Small intestine (tissue), 7 donors: ENCODE measurements around the gene FBXO41. TPM values are rescaled to one million over a fixed set of nuclear protein-coding genes. Genes with fewer than 3 reads are reported as not detected.

Source experiments
- DNase-seq, 2 donors: peaks; one replicate each; pipeline versions ENCODE4 v3.0.0 to v3.0.0-alpha.2; 2013
- FAIRE-seq: peaks from 2 replicates; lab custom pipeline; 2012; peaks lifted over from hg19 to GRCh38; lab: Jason Lieb, UNC
- H3K27ac ChIP-seq, 3 donors: one replicate each; pipeline ENCODE4 v1.5.1; 2013; ENCODE audit warnings: low read length in 2 of 3, mild to moderate bottlenecking in 2 of 3, control low read depth in 1 of 3, inconsistent platforms in 1 of 3, low read depth in 1 of 3, moderate library complexity in 1 of 3
- H3K27me3 ChIP-seq, 3 donors: one replicate each; pipeline ENCODE4 v1.6.1; 2013; ENCODE audit warnings: low read length in 3 of 3, inconsistent platforms in 1 of 3; ENCODE audit not compliant: control insufficient read depth in 3 of 3, insufficient read depth in 3 of 3
- H3K36me3 ChIP-seq, 3 donors: one replicate each; pipeline ENCODE4 v1.6.1; 2013; ENCODE audit warnings: low read length in 3 of 3, inconsistent platforms in 1 of 3, low read depth in 1 of 3, mild to moderate bottlenecking in 1 of 3, moderate library complexity in 1 of 3; ENCODE audit not compliant: control insufficient read depth in 3 of 3, insufficient read depth in 2 of 3
- H3K4me1 ChIP-seq, 3 donors: one replicate each; pipeline ENCODE4 v1.6.1; 2013; ENCODE audit warnings: low read length in 2 of 3, inconsistent platforms in 1 of 3, low read depth in 1 of 3, mild to moderate bottlenecking in 1 of 3, moderate library complexity in 1 of 3; ENCODE audit not compliant: control insufficient read depth in 3 of 3, insufficient read depth in 2 of 3
- H3K4me3 ChIP-seq, 3 donors: one replicate each; pipeline ENCODE4 v1.5.1; 2013; ENCODE audit warnings: low read length in 3 of 3, control low read depth in 1 of 3, inconsistent platforms in 1 of 3, low read depth in 1 of 3, mild to moderate bottlenecking in 1 of 3, moderate library complexity in 1 of 3
- H3K9me3 ChIP-seq, 2 donors: one replicate each; pipeline ENCODE4 v1.6.1; 2013; ENCODE audit warnings: low read depth in 1 of 2, low read length in 1 of 2; ENCODE audit not compliant: control insufficient read depth in 2 of 2, insufficient read depth in 1 of 2
- WGBS, 3 donors: extraction: QIAGEN DNeasy Blood & Tissue Kit; methylation state at CpG; one replicate each; pipeline ENCODE4 v1.1.7; 2013; 5-methylcytosine and 5-hydroxymethylcytosine counted together
- polyA plus RNA-seq, 4 donors: library from polyadenylated mRNA; stranded (reverse) in 3 of 4; unstranded in 1 of 4; fragments of 200-250 nt in 3 of 4; fragments of 120-200 nt in 1 of 4; gene quantifications; one replicate each; pipeline versions ENCODE4 v1.2.1 to v1.2.3, GENCODE V29; 2013
- donor health status: healthy with polysubstance abuse.
- donor health status: control.
- donor health status: control.
- donor health status: Bipolar disorder and iron deficiency.
- donor health status: healthy.

FBXO41 gene
- polyA plus RNA-seq, 4 donors, result 0.54 to 2.1 (median 1.0) TPM

GRCh38 chr2:73210696-73211095 is 73.6 kb downstream of the FBXO41 start:
- Histone ChIP-seq H3K36me3 (no peaks in the 10 kb centered on the region), H3K27me3 (peaks cover 0 to 4% (median 2%) of the 10 kb centered on the region in 3 donors), H3K27ac (no peak overlapping the region), H3K9me3 (no peaks in the 10 kb centered on the region), H3K4me3 (no peak overlapping the region), H3K4me1 (peaks cover 0 to 9% (median 3%) of the 10 kb centered on the region in 3 donors)
- DNase-seq (no peak), FAIRE-seq (no peak)
- WGBS, 3 donors, result 85 to 89% (median 88%) methylated on average over 6 of the region's 6 CpGs

- no peak overlapping the region for H3K4me3 ChIP-seq
Observed at GRCh38 chr2:73210019-73210418, 74.3 kb downstream of the FBXO41 start.

GRCh38 chr2:73208258-73208657 is 76.0 kb downstream of the FBXO41 start:
- peaks cover 0 to 4% (median 0%) of the 10 kb centered on the region in 3 donors for H3K4me1 ChIP-seq
- H3K4me3 ChIP-seq, result no peak overlapping the region
- DNase-seq (no peak), FAIRE-seq (no peak)
- 70 to 87% (median 84%) methylated on average over 3 of the region's 3 CpGs for WGBS, 3 donors
- no peaks in the 10 kb centered on the region for H3K9me3 ChIP-seq
- H3K27ac ChIP-seq, result no peak overlapping the region
- peaks cover 0 to 19% (median 14%) of the 10 kb centered on the region in 3 donors for H3K27me3 ChIP-seq
- no peaks in the 10 kb centered on the region for H3K36me3 ChIP-seq

More at GRCh38 chr2:73210019-73210418, 74.3 kb downstream of the FBXO41 start:
- 75 to 78% (median 78%) methylated on average over 4 of the region's 4 CpGs for WGBS, 3 donors
- Histone ChIP-seq H3K4me1 (peaks cover 0 to 5% (median 0%) of the 10 kb centered on the region in 3 donors), H3K27me3 (peaks cover 0 to 7% (median 4%) of the 10 kb centered on the region in 3 donors), H3K27ac (no peak overlapping the region), H3K36me3 (no peaks in the 10 kb centered on the region), H3K9me3 (no peaks in the 10 kb centered on the region)
- DNase-seq (no peak), FAIRE-seq (no peak)

- FAIRE-seq (no peak), DNase-seq (no peak)
- H3K9me3 ChIP-seq, result no peaks in the 10 kb centered on the region
- H3K27me3 ChIP-seq, result peaks cover 9 to 34% (median 25%) of the 10 kb centered on the region in 3 donors
- peaks cover 0 to 3% (median 2%) of the 10 kb centered on the region in 3 donors for H3K4me1 ChIP-seq
- H3K4me3 ChIP-seq, result no peak overlapping the region
- no peaks in the 10 kb centered on the region for H3K36me3 ChIP-seq
- 85 to 93% (median 92%) methylated on average over 6 of the region's 6 CpGs for WGBS, 3 donors
- H3K27ac ChIP-seq, result no peak overlapping the region
Observed at GRCh38 chr2:73205611-73206010, 78.7 kb downstream of the FBXO41 start.

Other genes starting within 250 kb of the FBXO41 start
- gene SFXN5, start 212.8 kb downstream of the FBXO41 start, polyA plus RNA-seq, result 10 to 100 TPM in 2 of 4 donors, 1 to 10 TPM in 2; 5.4 to 28.5 (median 9.8) TPM
- gene RAB11FIP5, start 171.5 kb downstream of the FBXO41 start, polyA plus RNA-seq, result 10 to 100 TPM in 2 of 4 donors, 1 to 10 TPM in 2; 5.1 to 37.3 (median 8.3) TPM
- gene NOTO, start 81.9 kb downstream of the FBXO41 start, polyA plus RNA-seq, result not detected
- gene SMYD5, start 70.2 kb downstream of the FBXO41 start, polyA plus RNA-seq, result 10 to 100 TPM in 2 of 4 donors, 1 to 10 TPM in 2; 3.1 to 26.2 (median 10.7) TPM
- 100 to 1,000 TPM in 1 of 4 donors, 10 to 100 TPM in 3; 11.9 to 113 (median 46.4) TPM for gene PRADC1, start 51.2 kb downstream of the FBXO41 start, polyA plus RNA-seq
- 100 to 1,000 TPM; 120 to 196 (median 143) TPM for gene CCT7, start 50.2 kb downstream of the FBXO41 start, polyA plus RNA-seq
- under 1 TPM in 2 of 4 donors, not detected in 2; 0.01 to 0.04 TPM for gene EGR4, start 9.1 kb upstream of the FBXO41 start, polyA plus RNA-seq
- 10 to 100 TPM in 1 of 4 donors, 1 to 10 TPM in 3; 2.7 to 23.4 (median 6.1) TPM for gene ALMS1, start 101.4 kb upstream of the FBXO41 start, polyA plus RNA-seq